ENCODE results near the gene SMIM27.

GRCh38 chr9:32589083-32589723 is 37.1 kb downstream of the SMIM27 start:
- peak in 2 of 3 experiments; percentile 35 for TF ChIP-seq CTCF (IDR thresholded peaks at IDR 0.05)
- no peak for TF ChIP-seq POLR2A (IDR thresholded peaks at IDR 0.05)
